ENCODE measurements around the gene CXorf38. TPM values are rescaled to one million over a fixed set of nuclear protein-coding genes. Genes with fewer than 3 reads are reported as not detected.
"Not testable (repeated sequence)": the region's sequence is repeated elsewhere in the genome, so short reads cannot be mapped to it uniquely, and the experiment has no call there.

Gene CXorf38
- total and polyA plus RNA-seq, 9 donors, result 8.2 to 14.7 (median 13.2) TPM

DNA sequence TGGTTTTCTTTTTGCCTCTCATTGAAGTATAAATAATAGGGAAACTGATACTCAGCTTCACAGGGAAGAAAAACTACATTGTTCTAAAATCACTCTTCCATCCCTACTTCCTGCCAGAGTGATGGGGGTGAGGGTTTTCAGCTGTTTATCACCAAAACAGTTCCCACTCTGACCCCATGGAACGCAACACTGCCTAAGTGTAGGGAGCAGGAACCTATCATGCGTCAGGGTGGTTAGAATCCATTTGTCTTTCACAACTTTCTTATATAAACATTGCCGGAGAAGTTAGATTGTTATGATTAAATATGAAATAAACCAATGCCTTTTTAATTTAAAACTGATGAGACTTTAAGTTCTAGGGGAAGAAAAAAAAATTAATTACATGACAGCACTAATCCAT lies 40.0 kb downstream of the CXorf38 start:
- Histone ChIP-seq H3K27me3 (no peaks in the 10 kb centered on the region), H3K27ac (no peak overlapping the region), H3K4me1 (ENCODE audit: insufficient read depth) (no peaks in the 10 kb centered on the region), H3K9me3 (no peaks in the 10 kb centered on the region), H3K4me3 (no peak overlapping the region), H3K36me3 (no peaks in the 10 kb centered on the region)
- 79% methylated on average over 3 of the region's 3 CpGs for WGBS, 3 donors
- intact Hi-C loops (cut with DNase I), result no loop called here
- TF ChIP-seq EP300 (IDR thresholded peaks at IDR 0.05) (no peak), POLR2A (IDR thresholded peaks at IDR 0.05) (no peak)
- TF ChIP-seq, protein P1, sequence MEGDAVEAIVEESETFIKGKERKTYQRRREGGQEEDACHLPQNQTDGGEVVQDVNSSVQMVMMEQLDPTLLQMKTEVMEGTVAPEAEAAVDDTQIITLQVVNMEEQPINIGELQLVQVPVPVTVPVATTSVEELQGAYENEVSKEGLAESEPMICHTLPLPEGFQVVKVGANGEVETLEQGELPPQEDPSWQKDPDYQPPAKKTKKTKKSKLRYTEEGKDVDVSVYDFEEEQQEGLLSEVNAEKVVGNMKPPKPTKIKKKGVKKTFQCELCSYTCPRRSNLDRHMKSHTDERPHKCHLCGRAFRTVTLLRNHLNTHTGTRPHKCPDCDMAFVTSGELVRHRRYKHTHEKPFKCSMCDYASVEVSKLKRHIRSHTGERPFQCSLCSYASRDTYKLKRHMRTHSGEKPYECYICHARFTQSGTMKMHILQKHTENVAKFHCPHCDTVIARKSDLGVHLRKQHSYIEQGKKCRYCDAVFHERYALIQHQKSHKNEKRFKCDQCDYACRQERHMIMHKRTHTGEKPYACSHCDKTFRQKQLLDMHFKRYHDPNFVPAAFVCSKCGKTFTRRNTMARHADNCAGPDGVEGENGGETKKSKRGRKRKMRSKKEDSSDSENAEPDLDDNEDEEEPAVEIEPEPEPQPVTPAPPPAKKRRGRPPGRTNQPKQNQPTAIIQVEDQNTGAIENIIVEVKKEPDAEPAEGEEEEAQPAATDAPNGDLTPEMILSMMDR (IDR thresholded peaks at IDR 0.05), result no peak
- DNase-seq, result no peak

DNA sequence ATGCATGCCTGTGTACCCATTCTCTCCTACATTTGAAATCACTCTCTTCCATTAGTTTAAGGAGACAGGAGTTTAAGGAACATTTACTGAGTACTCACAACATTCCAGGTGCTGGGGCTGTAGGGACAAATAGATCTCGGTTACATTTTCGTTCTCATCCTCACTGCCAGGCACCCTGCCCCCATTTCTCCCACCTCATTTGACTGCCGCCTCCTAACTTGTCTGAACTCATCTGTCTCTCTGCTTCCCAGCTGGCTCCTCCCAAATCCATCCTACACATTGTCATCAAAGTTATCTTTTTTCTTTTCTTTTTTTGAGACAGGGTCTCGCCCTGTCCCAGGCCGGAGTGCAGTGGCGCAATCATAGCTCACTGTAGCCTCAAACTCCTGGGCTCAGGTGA lies 43.9 kb downstream of the CXorf38 start:
- DNase-seq, result no peak
- H3K9me3 ChIP-seq, result no peaks in the 10 kb centered on the region
- H3K27ac ChIP-seq, result no peak overlapping the region
- no peak overlapping the region for H3K4me3 ChIP-seq
- no peaks in the 10 kb centered on the region for H3K27me3 ChIP-seq
- no peaks in the 10 kb centered on the region for H3K36me3 ChIP-seq
- no peaks in the 10 kb centered on the region for H3K4me1 ChIP-seq (ENCODE audit: insufficient read depth)
- intact Hi-C loops (cut with DNase I), result no loop called here
- TF ChIP-seq, protein P1 (IDR thresholded peaks at IDR 0.05), result no peak
- no peak for TF ChIP-seq POLR2A (IDR thresholded peaks at IDR 0.05)
- WGBS, 3 donors, result 84 to 89% (median 87%) methylated on average over 6 of the region's 6 CpGs

DNA sequence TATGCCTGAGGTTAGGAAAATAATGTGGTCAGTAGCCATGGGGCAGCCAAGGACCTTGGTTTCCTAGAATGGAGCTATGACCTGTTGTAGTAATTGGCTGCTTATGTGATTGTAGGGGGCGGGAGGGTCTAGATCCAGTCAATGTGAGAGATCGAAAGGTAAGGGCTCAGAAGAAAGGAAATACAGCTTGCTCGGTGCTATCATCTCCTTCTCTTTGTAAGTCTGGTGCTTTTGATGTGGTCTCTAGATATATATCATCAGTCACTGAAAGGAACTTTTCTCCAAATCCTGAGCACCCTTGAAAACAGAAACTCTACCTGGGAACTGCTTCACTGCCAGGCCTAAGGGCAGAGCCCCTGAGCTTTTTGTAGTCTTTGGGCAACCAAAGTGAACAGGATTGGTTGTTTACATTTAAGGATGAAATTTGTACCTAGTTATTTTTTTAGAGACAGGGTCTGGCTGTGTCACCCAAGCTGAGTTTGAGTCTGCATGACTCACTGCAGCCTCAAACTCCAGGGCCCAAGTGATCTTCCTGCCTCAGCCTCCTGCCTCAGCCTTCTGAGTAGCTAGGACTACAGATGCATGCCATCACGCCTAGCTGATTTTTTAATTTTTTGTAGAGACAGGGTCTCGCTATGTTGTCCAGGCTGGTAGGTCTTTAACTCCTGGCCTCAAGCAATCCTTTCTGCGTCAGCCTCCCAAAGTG lies 57.6 kb downstream of the CXorf38 start:
- H3K36me3 ChIP-seq; H3K4me3 ChIP-seq; H3K4me1 ChIP-seq (ENCODE audit: insufficient read depth); H3K27ac ChIP-seq; H3K27me3 ChIP-seq; H3K9me3 ChIP-seq; DNase-seq; intact Hi-C loops (cut with DNase I): not testable (repeated sequence)
- WGBS, 3 donors, result 85 to 89% (median 88%) methylated on average over 6 of the region's 6 CpGs

DNA sequence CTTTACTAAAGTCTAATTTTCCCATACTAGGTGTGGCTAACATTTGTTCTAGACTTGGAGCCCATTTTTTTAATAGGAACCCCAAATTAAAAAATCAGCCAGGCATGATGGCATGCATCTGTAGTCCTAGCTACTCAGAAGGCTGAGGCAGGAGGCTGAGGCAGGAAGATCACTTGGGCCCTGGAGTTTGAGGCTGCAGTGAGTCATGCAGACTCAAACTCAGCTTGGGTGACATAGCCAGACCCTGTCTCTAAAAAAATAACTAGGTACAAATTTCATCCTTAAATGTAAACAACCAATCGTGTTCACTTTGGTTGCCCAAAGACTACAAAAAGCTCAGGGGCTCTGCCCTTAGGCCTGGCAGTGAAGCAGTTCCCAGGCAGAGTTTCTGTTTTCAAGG lies 59.7 kb downstream of the CXorf38 start:
- H3K27me3 ChIP-seq; H3K27ac ChIP-seq; H3K4me3 ChIP-seq; H3K9me3 ChIP-seq; H3K4me1 ChIP-seq (ENCODE audit: insufficient read depth); H3K36me3 ChIP-seq; DNase-seq; intact Hi-C loops (cut with DNase I): not testable (repeated sequence)
- 40 to 74% (median 60%) methylated on average over 1 of the region's 1 CpG for WGBS, 3 donors

DNA sequence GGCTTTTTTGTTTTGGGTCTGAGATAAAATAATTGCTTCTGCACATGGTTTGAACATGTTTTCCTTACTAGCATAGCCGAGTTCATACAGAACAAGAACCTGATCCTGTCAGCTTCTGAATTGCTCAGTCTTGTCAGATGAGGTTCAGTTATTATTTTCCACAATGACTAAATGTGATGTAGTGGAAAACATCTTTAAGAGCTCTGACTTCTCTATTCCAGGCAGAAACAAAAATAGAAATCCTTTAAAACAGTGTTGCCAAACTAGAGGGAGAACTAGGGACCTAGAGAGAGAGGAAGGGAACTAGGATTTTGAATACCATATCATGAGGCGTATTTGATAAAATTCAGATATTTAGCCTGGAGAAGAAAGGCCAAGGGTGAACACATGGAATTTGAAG lies 64.5 kb downstream of the CXorf38 start:
- Histone ChIP-seq H3K9me3 (no peaks in the 10 kb centered on the region), H3K27ac (no peak overlapping the region), H3K4me1 (ENCODE audit: insufficient read depth) (no peaks in the 10 kb centered on the region), H3K27me3 (no peaks in the 10 kb centered on the region), H3K4me3 (no peak overlapping the region), H3K36me3 (no peaks in the 10 kb centered on the region)
- TF ChIP-seq, protein P1 (IDR thresholded peaks at IDR 0.05), result no peak
- TF ChIP-seq EP300 (IDR thresholded peaks at IDR 0.05), result no peak
- no peak for TF ChIP-seq POLR2A (IDR thresholded peaks at IDR 0.05)
- no peak for DNase-seq
- intact Hi-C loops (cut with DNase I), result no loop called here
- WGBS, 3 donors, result 68 to 73% (median 69%) methylated on average over 2 of the region's 2 CpGs

DNA sequence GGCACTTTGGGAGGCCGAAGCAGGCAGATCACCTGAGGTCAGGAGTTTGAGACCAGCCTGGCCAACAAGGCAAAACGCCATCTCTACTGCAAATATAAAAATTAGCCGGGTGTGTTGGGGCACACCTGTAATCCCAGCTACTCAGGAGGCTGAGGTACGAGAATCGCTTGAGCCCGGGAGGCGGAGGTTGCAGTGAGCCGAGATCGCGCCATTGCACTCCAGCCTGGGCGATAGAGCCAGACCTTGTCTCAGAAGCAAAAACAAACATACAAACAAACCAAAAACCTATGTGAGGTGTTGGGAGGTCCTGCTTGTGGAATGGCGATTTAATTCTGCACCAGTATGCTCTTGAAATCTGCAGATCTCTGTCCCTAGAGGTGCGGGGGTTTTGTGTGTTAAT lies 65.2 kb downstream of the CXorf38 start:
- H3K4me3 ChIP-seq; H3K9me3 ChIP-seq; intact Hi-C loops (cut with DNase I); DNase-seq; H3K36me3 ChIP-seq; H3K27ac ChIP-seq; H3K4me1 ChIP-seq (ENCODE audit: insufficient read depth); H3K27me3 ChIP-seq: not testable (repeated sequence)
- WGBS, 3 donors, result 87 to 93% (median 91%) methylated on average over 13 of the region's 13 CpGs

Data from ovary (tissue), 9 donors.